ENCODE results near the gene MFSD6. TPM values are rescaled to one million over a fixed set of nuclear protein-coding genes. Genes with fewer than 3 reads are reported as not detected.
"Not testable (repeated sequence)": the region's sequence is repeated elsewhere in the genome, so short reads cannot be mapped to it uniquely, and the experiment has no call there.

Gene MFSD6
- total RNA-seq, 1 donor from 2014 or later: 35.5 TPM

GRCh38 chr2:190458352-190459107 is 50.4 kb downstream of the MFSD6 start:
- DNase-seq (ENCODE audit: low spot score in 2 of 2): no peak
- FAIRE-seq: no peak

DNA sequence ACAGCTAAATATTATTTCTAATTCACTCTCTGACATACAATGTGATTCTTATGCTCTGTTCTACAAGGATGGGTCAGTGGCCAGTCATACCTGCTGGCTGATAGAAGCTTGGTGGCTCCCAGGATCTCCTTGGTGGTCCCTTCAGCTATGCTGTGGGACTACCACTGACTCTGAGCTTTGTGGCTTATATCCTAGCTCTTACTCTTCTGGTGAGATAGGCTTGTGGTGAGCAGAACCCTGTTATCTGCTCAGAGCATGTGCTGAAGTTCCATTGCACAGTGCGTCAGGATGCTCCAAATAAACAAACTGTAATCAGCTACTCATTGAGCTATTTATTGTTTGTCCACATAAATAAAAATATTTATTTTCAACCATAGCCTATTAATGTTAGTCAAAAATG is 51.7 kb downstream of the MFSD6 start:
- no peak for FAIRE-seq

GRCh38 chr2:190460487-190460886 is 52.3 kb downstream of the MFSD6 start:
- DNase-seq (ENCODE audit: low spot score in 2 of 2) (no peak), FAIRE-seq (no peak)

More for the DNA sequence above, 51.7 kb downstream of the MFSD6 start:
- no peak for DNase-seq (ENCODE audit: low spot score in 2 of 2)

DNA sequence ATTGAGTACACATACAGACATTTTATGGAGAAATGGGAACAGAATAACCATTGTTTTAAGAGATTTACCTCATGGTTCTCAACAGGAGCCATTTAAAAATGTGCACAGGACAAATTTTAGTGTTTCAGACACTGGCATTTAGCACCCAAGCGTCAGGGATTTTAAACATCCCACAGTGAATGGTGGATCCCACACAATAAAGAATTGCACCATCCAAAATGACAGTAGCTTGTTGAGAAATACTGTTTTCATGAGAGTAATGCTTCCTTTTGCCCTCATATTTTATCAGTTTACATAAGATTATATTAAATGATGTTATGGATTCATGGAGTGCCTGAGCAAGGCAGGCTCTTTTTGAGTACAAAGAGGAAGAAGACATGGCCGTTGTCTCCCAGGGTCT is 54.0 kb downstream of the MFSD6 start:
- DNase-seq (ENCODE audit: low spot score in 2 of 2) (no peak), FAIRE-seq (no peak)

GRCh38 chr2:190462611-190463010 is 54.5 kb downstream of the MFSD6 start:
- FAIRE-seq: no peak
- no peak for DNase-seq (ENCODE audit: low spot score in 2 of 2)

- FAIRE-seq (no peak), DNase-seq (ENCODE audit: low spot score in 2 of 2) (no peak)
Measured at GRCh38 chr2:190465060-190465459, 56.9 kb downstream of the MFSD6 start.

- FAIRE-seq: no peak
- DNase-seq (ENCODE audit: low spot score in 2 of 2): no peak
Measured at GRCh38 chr2:190466819-190467446, 58.8 kb downstream of the MFSD6 start.

GRCh38 chr2:190467575-190468083 is 59.5 kb downstream of the MFSD6 start:
- no peak for DNase-seq (ENCODE audit: low spot score in 2 of 2)
- FAIRE-seq: no peak

GRCh38 chr2:190468354-190468753 is 60.2 kb downstream of the MFSD6 start:
- FAIRE-seq; DNase-seq (ENCODE audit: low spot score in 2 of 2): not testable (repeated sequence)

DNA sequence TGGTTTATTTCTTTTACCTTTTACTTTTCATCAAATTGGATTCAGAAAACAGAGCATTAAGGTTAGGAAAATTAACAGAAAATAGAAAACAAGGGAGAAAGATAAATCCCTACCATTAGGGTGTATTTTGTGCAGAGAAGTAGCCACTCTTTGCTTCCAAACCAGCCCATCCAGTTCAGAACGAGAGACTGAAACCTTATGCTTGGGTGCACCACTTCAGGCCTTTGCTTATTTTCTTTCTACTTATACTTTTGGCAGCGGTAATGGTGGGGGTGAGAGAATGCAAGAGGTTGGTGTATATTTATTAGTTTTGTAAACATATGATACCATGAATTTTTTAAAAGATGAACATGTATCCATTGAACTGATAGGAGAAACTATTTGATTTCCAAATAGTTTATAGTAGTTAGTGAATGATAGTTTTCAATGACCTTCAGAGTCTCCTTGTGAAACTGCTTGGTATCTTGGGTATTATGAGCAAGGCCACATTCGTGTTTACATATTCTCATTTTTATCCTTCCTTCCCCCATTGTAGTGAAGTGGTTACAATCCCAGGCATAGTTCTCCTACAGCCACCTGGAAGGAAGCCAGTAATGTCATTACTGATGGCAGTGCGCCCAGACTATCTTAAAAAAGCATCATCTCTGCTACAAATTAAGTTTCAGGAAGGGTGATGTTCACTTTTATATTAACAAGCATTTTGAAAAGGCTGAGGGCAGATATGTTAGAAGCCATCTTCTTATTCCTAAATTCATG is 60.8 kb downstream of the MFSD6 start:
- no peak for FAIRE-seq
- peak; percentile 14 to 46 for DNase-seq (ENCODE audit: low spot score in 2 of 2)

DNA sequence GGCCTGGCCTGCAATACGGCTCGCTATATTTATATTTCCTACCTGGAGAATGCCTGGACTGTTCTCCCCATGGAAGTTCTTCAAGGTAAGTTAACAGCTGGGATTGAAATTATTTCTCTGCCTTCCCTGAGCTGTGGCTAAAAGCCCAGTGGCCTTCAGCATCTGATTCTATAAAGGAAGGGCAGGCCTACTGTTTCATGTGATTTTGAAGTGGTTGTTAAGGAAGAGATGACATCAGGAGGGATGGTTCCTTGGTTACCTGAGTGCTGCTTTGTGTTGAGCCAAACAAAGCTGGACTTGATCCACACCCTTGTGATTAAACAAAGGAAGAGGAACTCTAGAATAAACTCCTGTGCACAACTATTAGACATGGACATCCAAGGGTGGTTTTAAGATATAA is 61.6 kb downstream of the MFSD6 start:
- FAIRE-seq: no peak
- peak in 1 of 2 donors; percentile 22 for DNase-seq (ENCODE audit: low spot score in 2 of 2)

- FAIRE-seq: no peak
Measured at GRCh38 chr2:190470256-190470826, 62.2 kb downstream of the MFSD6 start.

GRCh38 chr2:190477661-190478454 is 69.7 kb downstream of the MFSD6 start:
- FAIRE-seq (no peak), DNase-seq (ENCODE audit: low spot score in 2 of 2) (peak in 1 of 2 donors; percentile 19)

More at GRCh38 chr2:190470256-190470826, 62.2 kb downstream of the MFSD6 start:
- DNase-seq (ENCODE audit: low spot score in 2 of 2): no peak

DNA sequence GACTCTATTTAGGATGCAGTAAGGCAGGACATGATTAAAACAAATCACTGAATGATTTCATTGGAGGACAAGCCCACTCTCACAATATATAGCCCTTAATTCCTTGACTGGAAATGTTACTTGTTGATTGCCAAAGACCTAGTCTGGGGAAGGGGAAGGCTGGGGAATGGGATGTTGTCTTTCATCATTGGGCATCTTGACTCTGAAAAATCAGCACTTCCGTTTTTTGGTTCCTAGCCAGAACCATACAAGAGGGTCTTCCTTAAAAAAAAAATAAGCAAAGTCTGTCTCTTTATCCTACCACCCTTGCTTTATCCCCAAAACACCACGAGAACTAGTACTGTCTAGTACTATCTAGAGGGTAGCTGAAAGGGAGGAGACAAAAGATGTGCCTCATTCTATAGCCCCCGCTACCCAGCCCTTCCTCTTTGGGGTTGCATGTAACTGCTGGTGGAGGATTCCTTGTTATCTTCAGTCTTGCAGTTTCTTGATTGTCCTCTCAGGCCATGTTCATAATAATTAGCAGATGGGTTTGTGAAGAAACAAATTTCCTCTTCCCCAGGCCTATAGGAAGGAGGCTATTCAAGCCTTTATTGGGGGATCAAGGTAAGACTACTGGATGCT is 70.5 kb downstream of the MFSD6 start:
- FAIRE-seq: no peak

DNA sequence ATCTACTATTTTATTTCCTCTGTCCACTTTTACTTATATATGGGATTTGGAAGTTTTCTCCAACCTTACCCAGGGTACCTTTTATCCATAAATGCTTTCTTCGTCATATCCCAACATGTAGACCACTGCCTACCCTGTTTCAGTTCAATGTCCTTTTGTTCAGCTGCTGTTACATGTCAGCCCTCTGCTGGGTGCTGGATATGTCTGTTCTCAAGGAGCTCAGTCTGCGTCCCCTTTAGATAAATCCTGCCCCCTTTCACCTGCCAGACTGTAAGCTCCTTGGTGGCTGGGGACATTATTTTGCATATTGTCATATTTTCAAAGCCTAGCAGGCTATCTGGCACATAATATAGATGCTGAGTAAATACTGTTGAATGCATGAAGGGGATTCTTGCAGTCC is 73.2 kb downstream of the MFSD6 start:
- no peak for FAIRE-seq

More for the DNA sequence above, 70.5 kb downstream of the MFSD6 start:
- no peak for DNase-seq (ENCODE audit: low spot score in 2 of 2)

GRCh38 chr2:190482451-190482850 is 74.3 kb downstream of the MFSD6 start:
- DNase-seq (ENCODE audit: low spot score in 2 of 2) (no peak), FAIRE-seq (no peak)

More for the DNA sequence above, 73.2 kb downstream of the MFSD6 start:
- DNase-seq (ENCODE audit: low spot score in 2 of 2): no peak

DNA sequence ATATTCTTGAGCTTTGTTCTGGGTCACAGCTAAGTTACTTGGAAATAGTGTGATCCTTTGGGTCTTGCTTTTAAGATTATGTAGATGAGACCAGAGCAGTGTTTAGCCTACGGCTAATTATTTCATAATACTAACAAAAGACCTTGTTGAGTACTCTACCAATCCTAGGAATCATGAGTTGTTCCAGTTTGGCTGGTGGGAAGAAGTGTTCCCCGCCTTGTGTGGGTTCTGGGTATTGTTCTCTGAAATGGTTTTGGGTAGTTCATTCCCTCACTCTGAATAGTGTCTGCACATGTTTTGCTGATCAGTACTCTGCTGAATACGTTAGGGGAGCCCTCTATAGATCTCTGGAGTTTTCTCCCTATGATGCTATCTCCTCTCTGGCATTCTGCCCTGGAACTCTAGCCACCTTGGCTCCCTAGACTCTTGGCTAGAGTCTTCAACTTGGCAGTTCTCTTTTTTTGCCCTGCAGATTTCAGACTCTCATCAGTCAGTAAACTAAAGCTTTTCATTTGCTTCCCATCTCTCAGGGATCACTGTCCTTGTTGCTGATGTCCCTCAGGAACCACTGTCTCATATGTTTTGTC is 78.0 kb downstream of the MFSD6 start:
- DNase-seq (ENCODE audit: low spot score in 2 of 2) (no peak), FAIRE-seq (no peak)

DNA sequence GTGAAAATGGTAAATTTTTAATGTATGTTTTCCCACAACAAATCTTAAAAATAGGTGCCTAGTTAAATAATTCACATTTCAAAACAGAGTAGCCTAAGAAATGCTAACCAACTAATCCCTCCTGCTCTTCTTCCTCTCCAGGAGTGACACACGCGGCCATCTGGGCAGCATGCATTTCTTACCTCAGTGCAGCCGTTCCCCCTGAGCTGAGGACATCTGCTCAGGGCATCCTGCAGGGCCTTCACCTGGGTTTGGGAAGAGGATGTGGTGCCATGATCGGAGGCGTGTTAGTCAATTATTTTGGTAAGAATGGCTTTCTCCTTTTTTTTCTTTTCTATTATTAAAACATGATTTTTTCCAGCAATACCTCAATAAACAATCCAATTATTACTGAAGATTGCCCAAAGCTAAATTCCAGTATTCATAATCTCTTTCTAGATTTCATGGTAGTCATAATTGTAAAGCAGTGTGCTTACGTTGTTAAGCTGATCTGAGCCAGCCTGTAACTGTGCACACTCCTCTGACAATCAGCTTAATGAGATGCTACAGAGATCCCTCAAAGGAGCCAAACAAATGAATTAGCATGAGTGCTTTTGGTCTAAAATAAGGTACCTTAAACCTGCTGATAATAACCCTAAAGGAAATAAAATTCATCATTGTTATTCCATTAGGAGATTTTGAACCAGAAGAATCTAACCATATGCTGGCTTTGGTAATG is 80.5 kb downstream of the MFSD6 start:
- FAIRE-seq (no peak), DNase-seq (ENCODE audit: low spot score in 2 of 2) (no peak)
